ENCODE measurements around the gene SLC12A8.
"Not testable (repeated sequence)": the region's sequence is repeated elsewhere in the genome, so short reads cannot be mapped to it uniquely, and the experiment has no call there.

The SLC12A8 gene

DNA sequence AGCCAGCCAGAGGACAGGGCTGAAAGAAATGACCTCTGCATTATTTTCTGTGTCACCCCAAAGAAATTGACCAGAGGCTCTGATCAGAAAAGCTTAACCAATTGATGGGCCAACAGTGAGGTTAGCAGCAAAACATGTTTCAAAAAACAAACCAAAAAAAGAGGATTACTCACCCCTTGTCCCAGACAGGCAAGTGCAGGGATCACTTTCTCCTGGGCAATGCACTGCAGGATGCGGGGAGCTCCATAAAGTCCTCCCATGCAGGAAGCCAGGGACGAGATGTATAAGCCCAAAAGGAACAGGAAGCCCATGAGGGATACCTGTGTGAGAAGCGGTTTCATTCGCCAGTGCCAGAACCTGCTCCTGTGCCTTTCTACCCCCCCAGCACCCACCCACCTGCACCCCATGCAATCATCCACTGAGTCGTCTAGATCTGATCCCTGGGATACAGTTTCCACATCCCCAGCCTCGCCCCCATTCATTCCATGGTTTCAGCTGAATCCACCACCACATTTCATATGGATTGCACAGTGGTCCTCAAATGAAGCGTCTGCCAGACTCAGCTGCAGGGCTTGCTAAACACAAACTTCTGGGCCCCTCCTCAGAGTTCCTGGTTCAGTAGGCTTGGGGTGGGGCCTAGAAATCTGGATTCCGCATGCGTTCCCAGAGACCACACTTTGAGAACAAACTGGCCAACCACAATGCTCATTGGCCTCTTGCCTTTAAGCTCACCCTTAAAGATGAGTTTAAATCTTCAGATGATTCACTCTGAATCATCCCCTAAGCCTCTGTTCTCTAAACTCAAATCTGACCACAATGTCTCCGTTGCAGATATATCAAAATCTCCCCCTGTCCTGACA lies 102.3 kb downstream of the SLC12A8 start:
- peak; percentile 16 for DNase-seq (ENCODE audit: low spot score)

DNA sequence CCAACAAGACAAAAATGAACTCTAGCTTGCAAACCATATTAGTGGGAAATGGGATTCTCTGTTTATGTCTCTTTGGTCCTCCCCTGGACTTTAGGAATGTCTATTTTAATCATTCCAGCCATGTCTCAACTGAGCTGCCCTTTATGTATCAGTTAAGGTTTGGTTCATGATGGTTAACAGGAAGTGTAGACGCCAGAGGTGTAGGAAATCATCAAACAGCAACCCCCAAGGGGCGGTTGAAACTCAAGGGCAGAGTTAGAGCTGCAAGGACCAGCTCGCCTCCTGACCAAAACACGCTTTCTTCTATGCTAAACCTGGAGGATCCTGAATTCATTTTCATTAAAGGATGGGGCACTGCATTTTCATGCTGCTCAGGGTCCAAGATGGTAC lies 103.0 kb downstream of the SLC12A8 start:
- no peak for DNase-seq (ENCODE audit: low spot score)

DNA sequence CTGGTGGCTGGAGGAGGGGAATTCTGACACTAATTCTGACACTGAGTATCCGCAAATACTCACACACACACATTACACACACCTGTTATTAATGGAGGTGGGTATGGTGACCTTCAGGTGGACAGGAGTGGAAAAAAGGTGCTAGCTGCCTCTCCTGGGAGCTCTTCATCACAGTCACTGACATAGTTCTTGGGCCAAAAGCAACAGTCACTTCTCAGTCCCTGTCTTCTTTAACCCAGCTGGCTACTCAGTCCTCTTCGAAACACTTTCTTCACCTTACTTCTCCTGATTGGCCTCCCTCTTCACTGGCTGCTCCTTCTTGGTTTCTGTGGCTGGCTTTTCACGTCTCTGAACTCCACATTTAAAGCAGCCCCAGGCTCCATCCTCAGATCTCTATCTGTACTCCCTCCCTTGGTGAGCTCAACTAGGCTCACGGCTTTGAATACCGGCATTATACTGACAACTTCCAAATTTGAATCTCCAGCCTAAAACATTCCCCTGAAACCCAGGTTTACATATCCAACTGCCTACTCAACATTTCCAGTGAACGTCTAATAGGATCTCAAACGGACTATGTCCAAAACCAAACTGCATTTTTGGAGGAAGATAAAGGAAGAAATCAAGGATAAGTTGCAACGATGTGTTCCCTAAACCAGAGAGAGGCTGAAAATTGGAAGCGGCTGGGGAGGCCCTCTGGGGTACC lies 103.6 kb downstream of the SLC12A8 start:
- no peak for DNase-seq (ENCODE audit: low spot score)

DNA sequence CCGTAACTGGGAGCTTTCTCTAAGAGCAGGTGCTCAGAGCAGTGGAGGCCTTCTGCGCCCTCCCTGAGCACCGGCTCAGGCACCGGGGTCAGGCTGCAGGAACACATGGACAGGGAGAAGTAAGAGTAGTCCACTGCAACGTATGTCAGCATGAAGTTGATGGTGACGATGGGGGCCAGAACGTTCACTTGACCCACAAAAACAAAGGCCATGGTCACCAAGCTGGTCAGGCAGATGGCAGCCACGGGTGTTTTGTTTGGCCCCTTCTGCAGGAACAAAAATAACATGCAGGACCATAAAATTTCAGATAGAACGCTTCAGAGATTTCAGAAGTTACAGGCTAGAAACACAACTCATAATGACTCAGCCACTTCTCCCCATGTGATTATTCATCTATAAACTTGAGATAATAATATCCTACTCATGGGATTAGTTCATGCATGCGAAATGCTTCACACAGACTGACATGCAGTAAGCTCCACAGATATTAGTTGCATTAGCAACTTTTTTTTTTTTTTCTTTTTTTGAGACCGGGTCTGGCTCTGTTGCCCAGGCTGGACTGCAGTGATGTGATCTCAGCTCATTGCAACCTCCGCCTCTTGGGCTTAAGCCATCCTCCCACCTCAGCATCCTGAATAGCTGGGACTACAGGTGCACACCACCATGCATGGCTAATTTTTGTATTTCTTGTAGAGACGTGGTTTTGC lies 104.5 kb downstream of the SLC12A8 start:
- DNase-seq (ENCODE audit: low spot score), result no peak

DNA sequence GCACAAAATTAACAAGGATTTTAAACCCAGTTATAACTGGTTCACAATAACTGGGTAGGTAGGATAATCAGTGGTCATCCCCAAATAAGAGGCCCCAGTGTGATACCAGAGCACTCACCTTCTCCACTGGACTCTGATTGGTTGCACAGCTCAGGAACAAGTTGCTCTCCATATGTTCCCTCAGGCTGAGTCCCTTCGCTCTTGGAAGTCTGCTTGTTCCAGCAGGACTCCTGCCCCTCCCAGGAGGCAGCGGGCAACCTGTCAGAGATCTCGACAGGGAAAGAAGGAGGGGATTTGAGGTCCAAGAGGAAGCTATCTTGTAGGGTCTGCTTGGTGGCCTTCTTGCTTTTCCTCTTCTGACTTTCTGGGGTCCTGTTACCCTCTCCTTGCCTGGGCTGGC lies 105.2 kb downstream of the SLC12A8 start:
- no peak for DNase-seq (ENCODE audit: low spot score)

DNA sequence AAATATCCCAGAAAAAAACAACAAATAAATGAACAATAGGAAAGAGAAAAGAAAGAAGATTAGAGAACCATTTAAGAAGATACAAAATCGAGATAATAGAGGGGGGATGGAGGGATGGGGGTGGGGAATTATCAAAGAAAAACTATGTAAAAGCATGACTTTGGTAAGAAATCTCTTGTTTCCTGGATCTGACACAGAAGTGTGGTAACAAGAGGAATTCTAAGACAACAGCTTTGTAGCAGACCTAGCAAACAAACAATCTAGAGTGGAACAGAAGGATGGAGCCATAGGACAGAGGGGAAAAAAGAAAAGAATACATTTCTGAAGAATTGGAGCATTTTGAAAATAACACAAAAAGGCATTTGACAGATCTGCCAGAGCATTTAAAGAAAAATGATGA lies 107.4 kb downstream of the SLC12A8 start:
- no peak for DNase-seq (ENCODE audit: low spot score)

DNA sequence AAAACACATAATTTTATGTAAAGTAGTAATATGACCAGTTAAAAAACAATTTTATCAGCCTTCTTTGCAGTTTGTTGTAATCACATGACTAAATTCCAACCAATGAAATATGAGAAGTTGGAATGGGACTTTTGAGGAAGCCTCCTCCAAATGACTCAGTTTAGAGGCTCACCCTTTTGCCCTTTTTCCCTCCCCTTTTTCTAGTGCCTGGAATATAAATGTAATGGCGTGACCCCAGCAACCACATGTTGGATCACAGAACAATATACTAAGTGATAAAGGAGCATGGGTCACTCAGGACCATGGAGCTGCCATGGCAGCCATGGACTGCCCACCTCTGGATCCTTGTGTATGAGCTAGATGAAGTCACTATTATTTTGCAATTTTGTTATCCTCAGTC lies 107.9 kb downstream of the SLC12A8 start:
- no peak for DNase-seq (ENCODE audit: low spot score)

DNA sequence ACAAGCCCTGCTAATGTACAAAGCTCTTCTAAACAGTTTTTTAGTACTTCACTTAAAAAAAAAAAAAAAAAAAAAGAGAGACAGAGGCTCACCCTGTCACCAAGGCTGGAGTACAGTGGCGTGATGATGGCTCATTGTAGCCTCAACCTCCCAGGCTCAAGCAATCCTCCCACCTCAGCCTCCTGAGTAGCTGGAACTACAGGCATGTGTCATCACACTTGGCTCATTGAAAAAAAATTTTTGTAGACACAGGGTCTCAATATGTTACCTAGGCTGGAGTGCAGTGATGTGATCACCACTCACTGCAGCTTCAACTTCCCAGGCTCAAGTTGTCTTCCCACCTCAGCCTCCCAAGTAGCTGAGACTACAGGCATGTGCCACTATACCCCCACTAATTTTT lies 109.1 kb downstream of the SLC12A8 start:
- DNase-seq (ENCODE audit: low spot score), result no peak

DNA sequence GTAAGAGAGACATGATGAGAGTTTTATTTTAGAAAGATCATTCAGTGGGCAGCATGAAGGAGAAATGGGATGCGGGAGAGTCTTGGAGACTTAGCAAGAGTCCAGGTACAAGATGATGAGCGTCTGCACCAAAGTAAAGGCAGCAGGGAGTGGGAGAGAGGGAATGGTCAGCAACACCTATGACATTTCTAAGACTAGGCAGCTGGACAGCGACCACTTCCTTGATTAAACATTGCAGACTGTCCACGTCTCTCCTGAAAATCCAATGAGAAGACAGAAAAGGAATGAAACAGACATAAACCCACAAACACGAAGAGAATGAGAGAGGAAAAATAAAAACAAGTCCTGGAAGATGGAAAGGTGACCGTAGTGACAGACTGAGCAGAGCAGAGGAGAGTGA lies 110.1 kb downstream of the SLC12A8 start:
- no peak for DNase-seq (ENCODE audit: low spot score)

DNA sequence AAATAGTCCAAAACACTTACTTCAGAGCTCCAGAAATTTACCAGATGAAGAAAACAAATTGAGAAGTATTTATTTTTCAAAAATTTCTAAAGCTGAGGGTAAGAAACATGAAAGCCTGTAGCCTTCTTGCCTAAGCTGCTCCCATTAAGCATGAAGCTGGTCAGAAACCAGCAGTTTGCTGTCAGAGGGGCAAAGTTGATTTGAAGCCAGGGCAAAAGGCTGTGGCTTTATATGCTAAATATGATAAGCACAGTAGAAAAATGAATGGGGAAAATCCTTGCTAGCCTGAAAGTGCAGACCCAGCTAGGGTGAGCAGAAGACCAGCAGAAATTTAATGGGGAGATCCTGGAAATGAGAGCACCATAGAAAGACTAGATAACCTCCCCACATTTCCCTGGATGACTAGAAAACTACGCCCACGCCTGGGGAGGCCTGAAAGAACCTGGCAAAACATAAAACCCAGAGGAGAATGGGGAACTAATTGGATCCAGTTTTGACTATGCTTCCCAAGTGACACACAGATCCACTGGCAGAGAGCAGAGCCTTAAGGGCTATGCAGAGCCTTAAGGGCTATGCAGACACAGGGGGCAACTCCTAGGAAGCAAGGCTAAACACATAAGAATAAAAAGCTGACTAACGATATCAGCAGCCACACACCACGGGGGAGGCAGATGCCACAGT lies 113.8 kb downstream of the SLC12A8 start:
- DNase-seq (ENCODE audit: low spot score), result no peak

DNA sequence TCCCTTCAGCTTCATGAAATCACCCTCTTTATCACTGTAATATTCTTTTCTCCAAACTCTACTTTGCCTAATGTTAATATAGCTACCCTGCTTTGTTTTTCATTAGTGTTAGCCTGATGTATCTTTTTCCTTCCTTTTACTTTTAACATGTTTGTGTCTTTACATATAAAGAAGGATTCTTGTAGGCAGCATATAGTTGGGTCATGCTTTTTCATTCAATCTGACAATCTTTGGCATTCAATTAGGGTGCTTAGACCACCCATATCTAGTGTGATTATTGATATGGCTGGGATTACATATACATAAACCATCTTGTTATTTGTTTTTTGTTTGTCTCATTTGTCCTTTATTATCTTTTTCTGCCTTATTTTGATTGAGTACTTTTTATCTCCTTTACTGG lies 121.9 kb downstream of the SLC12A8 start:
- no peak for DNase-seq (ENCODE audit: low spot score)

DNA sequence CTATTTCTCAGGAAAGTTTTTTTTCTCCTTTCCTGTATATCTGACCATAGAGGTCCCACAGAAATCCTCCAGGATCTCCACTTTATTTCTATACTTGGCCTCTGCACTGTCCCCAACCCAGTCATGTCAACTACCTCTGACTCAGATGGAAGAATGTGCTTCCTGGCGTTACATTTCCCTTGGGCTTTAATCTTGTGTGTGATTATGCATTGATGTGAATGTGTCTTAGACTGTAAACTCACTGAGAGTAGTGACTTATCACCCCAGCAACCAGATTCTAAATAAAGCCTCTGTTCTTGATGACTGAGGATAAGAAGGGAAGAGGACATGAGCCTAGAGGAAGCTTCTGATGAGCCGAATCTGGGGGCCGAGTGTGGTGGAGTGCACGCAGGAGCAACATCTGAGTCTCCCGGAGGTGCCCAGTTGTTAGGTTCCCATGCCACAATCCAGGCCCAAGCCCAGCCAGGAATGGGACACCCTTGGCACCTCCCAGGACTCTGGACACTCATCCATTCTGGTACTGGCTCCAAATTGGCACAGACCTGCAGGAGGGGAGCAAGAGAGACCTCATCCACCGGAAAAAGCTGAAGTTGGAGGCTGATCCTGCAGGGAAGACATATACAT lies 124.7 kb downstream of the SLC12A8 start:
- DNase-seq (ENCODE audit: low spot score), result no peak

DNA sequence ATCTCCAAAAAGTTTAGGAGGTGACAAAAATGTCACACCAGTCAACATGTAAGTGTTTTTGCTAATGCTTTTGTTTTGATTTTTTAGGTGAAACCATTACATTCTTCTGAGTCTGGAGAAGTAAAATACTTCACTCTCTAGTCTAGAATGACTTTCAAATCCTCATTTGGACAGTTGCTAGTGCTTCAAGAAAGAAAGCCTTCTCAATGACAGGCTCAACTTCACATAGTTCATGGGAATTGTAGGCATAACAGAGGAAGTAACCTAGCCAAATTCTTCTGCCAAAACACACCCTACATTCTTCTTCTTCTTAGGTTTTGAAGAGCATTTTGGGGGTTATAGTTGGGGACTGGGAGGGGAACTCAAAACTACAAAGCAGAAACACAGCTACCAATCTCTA lies 127.4 kb downstream of the SLC12A8 start:
- DNase-seq (ENCODE audit: low spot score), result no peak

DNA sequence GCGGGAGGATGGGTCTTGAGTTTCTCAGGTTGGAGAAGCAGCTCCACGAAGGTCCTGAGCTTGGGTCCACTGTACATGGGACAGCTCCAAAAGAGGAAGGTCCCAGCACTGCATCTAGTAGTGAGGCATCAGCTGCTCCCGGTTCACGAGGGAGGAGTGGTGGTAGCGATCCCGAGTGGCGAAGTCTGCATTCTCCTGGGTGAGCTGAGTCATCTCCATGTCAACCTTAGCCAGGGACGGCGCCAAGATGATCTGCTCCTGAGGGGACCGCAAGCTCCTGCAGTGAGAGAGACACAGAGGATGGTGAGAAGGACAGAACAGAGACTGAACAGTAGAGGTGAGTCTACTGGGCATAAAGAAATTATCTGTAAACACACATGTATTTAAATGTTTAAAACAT lies 128.8 kb downstream of the SLC12A8 start:
- no peak for DNase-seq (ENCODE audit: low spot score)

DNA sequence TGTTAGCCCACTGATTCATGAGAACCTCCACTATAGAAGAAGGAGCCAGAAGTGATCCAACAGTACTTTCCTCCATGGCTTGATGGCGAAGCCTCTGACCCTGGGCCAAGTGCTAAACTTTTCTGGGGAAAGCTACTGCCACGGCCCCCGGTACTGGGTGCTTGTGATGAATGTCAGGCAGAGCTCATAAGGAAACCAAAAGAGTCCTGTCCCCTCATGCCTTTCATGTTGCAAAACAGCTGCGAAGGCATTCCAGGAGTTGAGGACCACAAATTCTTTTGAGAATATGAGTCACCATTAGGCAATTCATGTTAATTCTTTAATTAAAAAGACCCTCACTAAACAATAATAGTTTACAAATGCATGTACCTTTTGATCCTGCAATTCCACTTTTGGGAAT lies 130.2 kb downstream of the SLC12A8 start:
- DNase-seq (ENCODE audit: low spot score), result not testable (repeated sequence)

DNA sequence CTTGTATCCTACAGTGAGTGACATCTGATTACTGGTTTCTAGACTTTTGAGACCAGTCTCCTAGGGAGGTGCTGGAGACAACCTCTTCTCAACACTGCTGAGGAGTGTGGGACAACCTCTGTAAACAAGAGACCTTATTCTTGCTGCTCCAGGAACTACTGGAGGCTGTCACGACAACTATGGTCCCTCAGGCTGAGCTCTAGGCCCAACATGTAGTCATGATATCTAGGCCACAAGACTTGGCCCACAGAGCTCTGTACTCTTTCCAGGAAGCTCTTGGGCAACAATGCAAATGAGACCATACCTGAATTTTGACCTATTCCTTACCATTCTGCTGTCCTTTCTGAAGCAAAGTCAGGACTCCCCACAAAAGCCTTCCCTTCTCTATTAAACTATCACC lies 132.5 kb downstream of the SLC12A8 start:
- no peak for DNase-seq (ENCODE audit: low spot score)

DNA sequence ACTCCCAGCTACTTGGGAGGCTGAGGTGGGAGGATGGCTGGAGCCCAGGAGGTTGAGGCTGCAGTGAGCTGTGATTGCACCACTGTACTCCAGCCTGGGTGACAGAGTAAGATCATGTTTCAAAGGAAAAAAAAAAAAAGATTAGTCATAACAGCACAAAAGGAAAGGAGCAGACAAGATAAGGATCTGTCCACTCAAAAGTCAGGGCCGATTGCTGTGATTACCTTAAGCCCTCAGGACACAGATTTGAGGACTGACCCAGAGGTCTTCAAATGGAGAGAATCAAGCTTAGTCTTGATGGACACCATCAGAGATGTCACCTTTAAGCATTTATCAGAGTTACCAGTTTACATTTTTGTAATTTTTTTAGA lies 132.9 kb downstream of the SLC12A8 start:
- no peak for DNase-seq (ENCODE audit: low spot score)

DNA sequence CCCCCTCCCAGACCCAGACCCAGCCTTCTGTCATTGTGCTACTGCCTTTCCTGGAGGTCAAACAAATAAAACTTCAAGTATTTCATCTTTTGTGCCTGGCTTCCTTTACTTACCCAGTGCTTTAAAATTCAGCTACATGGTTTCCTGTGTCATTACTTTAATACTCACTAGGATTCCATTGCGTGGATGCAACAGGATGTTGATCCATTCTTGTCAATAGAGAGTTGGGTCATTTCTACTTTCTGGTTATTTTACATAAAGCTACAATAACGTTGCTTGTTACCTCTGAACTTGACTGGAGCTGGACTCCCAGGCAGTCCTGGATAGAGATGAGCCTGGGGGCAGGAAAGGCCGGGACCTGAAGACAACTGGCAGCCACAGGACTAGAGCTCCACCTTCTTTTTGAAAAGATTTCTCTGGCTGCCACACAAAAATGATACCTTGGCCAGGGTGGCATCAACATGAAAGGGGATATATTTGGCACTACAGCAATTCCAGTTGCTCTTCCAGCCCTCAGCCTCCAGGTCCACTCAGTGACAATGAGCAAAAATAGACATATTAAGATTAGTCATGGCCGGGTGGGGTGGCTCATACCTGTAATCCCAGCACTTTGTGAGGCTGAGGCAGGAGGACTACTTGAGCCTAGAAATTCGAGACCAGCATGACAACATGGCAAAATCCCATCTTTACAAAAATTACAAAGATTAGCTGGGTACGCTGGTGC lies 133.4 kb downstream of the SLC12A8 start:
- DNase-seq (ENCODE audit: low spot score), result no peak

DNA sequence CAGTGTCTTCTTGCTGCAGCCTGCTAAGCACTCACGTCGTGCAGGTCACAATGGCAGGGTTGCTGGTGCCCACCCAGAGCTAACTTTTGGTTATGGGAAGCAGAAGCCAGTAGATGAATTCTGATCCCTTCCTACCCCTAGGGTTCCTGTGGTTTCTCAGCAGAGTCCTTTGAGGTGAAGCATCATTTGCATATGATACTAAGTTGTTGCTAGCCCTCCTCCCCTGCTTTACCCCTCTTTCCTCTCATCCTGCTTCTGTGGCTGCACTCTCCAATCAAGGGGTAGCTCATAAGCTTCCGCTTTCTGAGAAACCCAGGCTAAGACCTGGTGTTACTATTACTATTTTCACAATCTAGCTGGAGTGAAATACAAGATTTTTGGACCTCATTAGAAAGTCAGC lies 134.7 kb downstream of the SLC12A8 start:
- no peak for DNase-seq (ENCODE audit: low spot score)

DNA sequence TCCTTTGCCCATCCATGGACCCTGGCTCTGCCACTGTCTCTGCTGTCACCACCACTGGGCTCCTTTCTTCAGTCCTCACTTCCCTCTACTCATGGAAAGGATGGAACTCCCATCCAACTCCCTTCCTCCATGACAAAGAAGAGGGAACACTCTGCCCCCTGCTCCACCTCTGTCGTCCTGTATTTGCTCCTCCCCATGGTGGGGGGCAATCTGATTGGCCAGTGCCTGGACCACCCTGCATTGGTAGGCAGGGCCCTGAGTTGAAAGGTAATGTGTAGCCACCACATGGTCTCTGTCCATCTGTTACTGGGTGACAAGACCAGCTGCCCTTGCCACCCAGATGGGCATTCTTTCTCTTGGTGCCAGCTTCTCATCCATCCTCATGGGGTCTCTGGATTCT lies 136.1 kb downstream of the SLC12A8 start:
- no peak for DNase-seq (ENCODE audit: low spot score)

DNA sequence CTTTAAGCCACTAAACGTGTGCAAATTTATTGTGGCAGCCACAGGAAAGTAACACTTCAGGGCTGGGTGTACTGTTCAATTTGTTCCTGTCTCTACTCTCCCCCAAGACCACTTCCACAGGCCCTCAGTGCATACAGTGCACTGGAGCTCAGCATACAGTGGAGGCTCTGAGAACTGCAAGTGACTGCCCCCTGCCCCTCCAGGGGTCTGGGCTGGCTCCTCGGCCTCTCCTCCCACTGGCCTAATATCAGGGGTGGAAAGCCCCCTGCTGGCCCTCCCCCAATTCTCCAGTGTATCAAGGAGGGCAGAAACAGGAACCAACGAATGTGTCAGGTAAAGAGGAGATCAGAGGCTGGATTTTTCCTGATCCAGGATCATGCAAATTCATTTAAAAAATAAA lies 136.8 kb downstream of the SLC12A8 start:
- DNase-seq (ENCODE audit: low spot score), result no peak
